ENCODE data around the gene FOXP2. TPM values are rescaled to one million over a fixed set of nuclear protein-coding genes. Genes with fewer than 3 reads are reported as not detected.

The FOXP2 gene
- total and polyA plus RNA-seq, 4 donors = 1.2 to 7.4 (median 5.7) TPM

DNA sequence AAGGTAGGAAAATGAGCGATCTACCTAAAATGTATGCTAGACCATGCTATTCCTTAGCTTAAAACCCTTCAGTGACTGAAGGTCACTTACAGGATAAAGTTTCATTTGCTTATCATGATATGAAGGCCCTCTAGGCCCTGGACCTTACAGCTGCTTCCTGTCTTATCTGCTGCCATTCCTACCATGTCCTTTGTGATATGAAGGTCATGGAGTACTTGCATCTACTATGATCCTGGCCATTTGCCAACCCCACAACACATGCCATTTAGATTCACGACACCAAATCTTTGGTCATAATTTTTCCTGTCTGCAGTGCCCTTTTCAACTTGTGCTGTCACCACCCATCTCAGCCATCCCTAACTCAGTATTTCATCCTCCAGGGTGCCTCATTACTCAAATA is 325.5 kb downstream of the FOXP2 start:
- Histone ChIP-seq H3K36me3 (ENCODE audit: control insufficient read depth in 4 of 4, insufficient read depth in 3 of 4, low read depth in 1 of 4, low read length in 3 of 4) (no peaks in the 10 kb centered on the region), H3K27me3 (ENCODE audit: control insufficient read depth in 4 of 4, insufficient read depth in 4 of 4, low read length in 3 of 4) (no peaks in the 10 kb centered on the region), H3K27ac (ENCODE audit: low read depth in 1 of 2, low read length in 2 of 2) (no peak overlapping the region), H3K4me3 (ENCODE audit: low read depth in 1 of 3, low read length in 3 of 3) (no peak overlapping the region), H3K9me3 (ENCODE audit: control insufficient read depth in 4 of 4, low read length in 3 of 4) (no peaks in the 10 kb centered on the region), H3K4me1 (ENCODE audit: control insufficient read depth in 4 of 4, insufficient read depth in 4 of 4, low read length in 3 of 4) (no peaks in the 10 kb centered on the region), H3K9ac (ENCODE audit: low read depth in 1 of 2, low read length in 2 of 2) (no peak overlapping the region)
- DNase-seq (ENCODE audit: low spot score) = no peak
- TF ChIP-seq NR2F2 (IDR thresholded peaks at IDR 0.05) (peak; percentile 17), EGR1 (IDR thresholded peaks at IDR 0.05; ENCODE audit: low read depth in 2 of 2) (no peak), HNF4G (IDR thresholded peaks at IDR 0.05) (no peak), TAF1 (conservative IDR thresholded peaks at IDR 0.05) (no peak), FOXA2 (IDR thresholded peaks at IDR 0.05) (no peak), JUND (IDR thresholded peaks at IDR 0.05) (no peak)
- TF ChIP-seq, protein P1, sequence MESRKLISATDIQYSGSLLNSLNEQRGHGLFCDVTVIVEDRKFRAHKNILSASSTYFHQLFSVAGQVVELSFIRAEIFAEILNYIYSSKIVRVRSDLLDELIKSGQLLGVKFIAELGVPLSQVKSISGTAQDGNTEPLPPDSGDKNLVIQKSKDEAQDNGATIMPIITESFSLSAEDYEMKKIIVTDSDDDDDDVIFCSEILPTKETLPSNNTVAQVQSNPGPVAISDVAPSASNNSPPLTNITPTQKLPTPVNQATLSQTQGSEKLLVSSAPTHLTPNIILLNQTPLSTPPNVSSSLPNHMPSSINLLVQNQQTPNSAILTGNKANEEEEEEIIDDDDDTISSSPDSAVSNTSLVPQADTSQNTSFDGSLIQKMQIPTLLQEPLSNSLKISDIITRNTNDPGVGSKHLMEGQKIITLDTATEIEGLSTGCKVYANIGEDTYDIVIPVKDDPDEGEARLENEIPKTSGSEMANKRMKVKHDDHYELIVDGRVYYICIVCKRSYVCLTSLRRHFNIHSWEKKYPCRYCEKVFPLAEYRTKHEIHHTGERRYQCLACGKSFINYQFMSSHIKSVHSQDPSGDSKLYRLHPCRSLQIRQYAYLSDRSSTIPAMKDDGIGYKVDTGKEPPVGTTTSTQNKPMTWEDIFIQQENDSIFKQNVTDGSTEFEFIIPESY (IDR thresholded peaks at IDR 0.05) = no peak
- TF ChIP-seq, protein P2, sequence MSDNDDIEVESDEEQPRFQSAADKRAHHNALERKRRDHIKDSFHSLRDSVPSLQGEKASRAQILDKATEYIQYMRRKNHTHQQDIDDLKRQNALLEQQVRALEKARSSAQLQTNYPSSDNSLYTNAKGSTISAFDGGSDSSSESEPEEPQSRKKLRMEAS (IDR thresholded peaks at IDR 0.05) = no peak
- WGBS = 80% methylated on average over 2 of the region's 2 CpGs

DNA sequence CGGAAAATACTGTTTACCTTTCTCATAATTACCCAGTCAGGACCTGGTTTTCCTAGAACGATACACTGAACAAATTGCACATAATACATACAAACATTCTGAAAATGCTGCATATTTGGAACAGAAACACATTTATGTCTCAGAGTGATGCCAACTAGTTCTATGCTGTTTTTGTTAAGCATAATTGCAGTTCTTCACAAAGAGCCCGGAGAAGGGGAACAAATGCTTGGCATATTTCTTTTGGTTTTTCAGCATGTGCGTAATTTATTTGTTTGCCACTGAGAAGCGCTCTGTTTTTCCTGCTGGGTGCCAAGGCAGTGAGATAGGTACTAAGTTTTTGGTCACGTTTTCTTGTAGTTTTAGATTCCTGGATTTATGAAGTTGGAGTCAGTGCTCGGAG is 326.3 kb downstream of the FOXP2 start:
- H3K4me3 ChIP-seq (ENCODE audit: low read depth in 1 of 3, low read length in 3 of 3) = no peak overlapping the region
- WGBS = 88% methylated on average over 7 of the region's 7 CpGs
- no peak overlapping the region for H3K27ac ChIP-seq (ENCODE audit: low read depth in 1 of 2, low read length in 2 of 2)
- no peaks in the 10 kb centered on the region for H3K9me3 ChIP-seq (ENCODE audit: control insufficient read depth in 4 of 4, low read length in 3 of 4)
- no peak for DNase-seq (ENCODE audit: low spot score)
- no peaks in the 10 kb centered on the region for H3K4me1 ChIP-seq (ENCODE audit: control insufficient read depth in 4 of 4, insufficient read depth in 4 of 4, low read length in 3 of 4)
- H3K9ac ChIP-seq (ENCODE audit: low read depth in 1 of 2, low read length in 2 of 2) = no peak overlapping the region
- H3K27me3 ChIP-seq (ENCODE audit: control insufficient read depth in 4 of 4, insufficient read depth in 4 of 4, low read length in 3 of 4) = no peaks in the 10 kb centered on the region
- H3K36me3 ChIP-seq (ENCODE audit: control insufficient read depth in 4 of 4, insufficient read depth in 3 of 4, low read depth in 1 of 4, low read length in 3 of 4) = no peaks in the 10 kb centered on the region
- TF ChIP-seq SP1 (IDR thresholded peaks at IDR 0.05) (no peak), HNF4G (IDR thresholded peaks at IDR 0.05) (no peak), YY1 (IDR thresholded peaks at IDR 0.05) (no peak), EGR1 (IDR thresholded peaks at IDR 0.05; ENCODE audit: low read depth in 2 of 2) (no peak), NR2F2 (IDR thresholded peaks at IDR 0.05) (no peak), GABPA (IDR thresholded peaks at IDR 0.05 in 1 of 2, conservative IDR thresholded peaks at IDR 0.05 in 1 of 2) (no peak), JUND (IDR thresholded peaks at IDR 0.05) (no peak), HNF4A (conservative IDR thresholded peaks at IDR 0.05) (no peak), RAD21 (IDR thresholded peaks at IDR 0.05) (no peak), RXRA (IDR thresholded peaks at IDR 0.05) (no peak), FOXA2 (IDR thresholded peaks at IDR 0.05) (no peak), FOXA1 (IDR thresholded peaks at IDR 0.05) (no peak)
- TF ChIP-seq, protein P2 (IDR thresholded peaks at IDR 0.05) = no peak
- TF ChIP-seq, protein P3, sequence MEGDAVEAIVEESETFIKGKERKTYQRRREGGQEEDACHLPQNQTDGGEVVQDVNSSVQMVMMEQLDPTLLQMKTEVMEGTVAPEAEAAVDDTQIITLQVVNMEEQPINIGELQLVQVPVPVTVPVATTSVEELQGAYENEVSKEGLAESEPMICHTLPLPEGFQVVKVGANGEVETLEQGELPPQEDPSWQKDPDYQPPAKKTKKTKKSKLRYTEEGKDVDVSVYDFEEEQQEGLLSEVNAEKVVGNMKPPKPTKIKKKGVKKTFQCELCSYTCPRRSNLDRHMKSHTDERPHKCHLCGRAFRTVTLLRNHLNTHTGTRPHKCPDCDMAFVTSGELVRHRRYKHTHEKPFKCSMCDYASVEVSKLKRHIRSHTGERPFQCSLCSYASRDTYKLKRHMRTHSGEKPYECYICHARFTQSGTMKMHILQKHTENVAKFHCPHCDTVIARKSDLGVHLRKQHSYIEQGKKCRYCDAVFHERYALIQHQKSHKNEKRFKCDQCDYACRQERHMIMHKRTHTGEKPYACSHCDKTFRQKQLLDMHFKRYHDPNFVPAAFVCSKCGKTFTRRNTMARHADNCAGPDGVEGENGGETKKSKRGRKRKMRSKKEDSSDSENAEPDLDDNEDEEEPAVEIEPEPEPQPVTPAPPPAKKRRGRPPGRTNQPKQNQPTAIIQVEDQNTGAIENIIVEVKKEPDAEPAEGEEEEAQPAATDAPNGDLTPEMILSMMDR (IDR thresholded peaks at IDR 0.05; ENCODE audit: low read depth, low read length, missing input control) = no peak
- TF ChIP-seq, protein P4, sequence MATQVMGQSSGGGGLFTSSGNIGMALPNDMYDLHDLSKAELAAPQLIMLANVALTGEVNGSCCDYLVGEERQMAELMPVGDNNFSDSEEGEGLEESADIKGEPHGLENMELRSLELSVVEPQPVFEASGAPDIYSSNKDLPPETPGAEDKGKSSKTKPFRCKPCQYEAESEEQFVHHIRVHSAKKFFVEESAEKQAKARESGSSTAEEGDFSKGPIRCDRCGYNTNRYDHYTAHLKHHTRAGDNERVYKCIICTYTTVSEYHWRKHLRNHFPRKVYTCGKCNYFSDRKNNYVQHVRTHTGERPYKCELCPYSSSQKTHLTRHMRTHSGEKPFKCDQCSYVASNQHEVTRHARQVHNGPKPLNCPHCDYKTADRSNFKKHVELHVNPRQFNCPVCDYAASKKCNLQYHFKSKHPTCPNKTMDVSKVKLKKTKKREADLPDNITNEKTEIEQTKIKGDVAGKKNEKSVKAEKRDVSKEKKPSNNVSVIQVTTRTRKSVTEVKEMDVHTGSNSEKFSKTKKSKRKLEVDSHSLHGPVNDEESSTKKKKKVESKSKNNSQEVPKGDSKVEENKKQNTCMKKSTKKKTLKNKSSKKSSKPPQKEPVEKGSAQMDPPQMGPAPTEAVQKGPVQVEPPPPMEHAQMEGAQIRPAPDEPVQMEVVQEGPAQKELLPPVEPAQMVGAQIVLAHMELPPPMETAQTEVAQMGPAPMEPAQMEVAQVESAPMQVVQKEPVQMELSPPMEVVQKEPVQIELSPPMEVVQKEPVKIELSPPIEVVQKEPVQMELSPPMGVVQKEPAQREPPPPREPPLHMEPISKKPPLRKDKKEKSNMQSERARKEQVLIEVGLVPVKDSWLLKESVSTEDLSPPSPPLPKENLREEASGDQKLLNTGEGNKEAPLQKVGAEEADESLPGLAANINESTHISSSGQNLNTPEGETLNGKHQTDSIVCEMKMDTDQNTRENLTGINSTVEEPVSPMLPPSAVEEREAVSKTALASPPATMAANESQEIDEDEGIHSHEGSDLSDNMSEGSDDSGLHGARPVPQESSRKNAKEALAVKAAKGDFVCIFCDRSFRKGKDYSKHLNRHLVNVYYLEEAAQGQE (IDR thresholded peaks at IDR 0.05) = no peak
